Right ventricle myocardium superior (tissue), 1 donor: ENCODE data around the gene RNF44. TPM values are rescaled to one million over a fixed set of nuclear protein-coding genes. Genes with fewer than 3 reads are reported as not detected.

Source experiments
- ATAC-seq: fragments of 200-7000 bp; cut with Tn5 transposase; one replicate; pipeline ENCODE4 v1.9.1; 2020; ENCODE audit warnings: mild to moderate bottlenecking; ENCODE audit not compliant: poor library complexity
- DNase-seq: peaks from one replicate; pipeline ENCODE4 v3.0.0-alpha.2; 2020
- intact Hi-C: fragments of 100-400 bp; cut with DNase I; formaldehyde crosslinking; loops from one replicate; pipeline ENCODE4 v1.11.2; 2022
- total RNA-seq: library from RNA; stranded (reverse); fragmentation: NEBNext Ultra II Directional; extraction: Animal tissue kit (Norgen Biotek cat#: 25700); gene quantifications from one replicate; pipeline ENCODE4 v1.2.1, GENCODE V29; 2021
- donor health status: DM: no; HTN: yes; CAD: no; lungs with severe emphysema.

RNF44 gene
- total RNA-seq, 1 donor from 2014 or later: 27.8 TPM

DNA sequence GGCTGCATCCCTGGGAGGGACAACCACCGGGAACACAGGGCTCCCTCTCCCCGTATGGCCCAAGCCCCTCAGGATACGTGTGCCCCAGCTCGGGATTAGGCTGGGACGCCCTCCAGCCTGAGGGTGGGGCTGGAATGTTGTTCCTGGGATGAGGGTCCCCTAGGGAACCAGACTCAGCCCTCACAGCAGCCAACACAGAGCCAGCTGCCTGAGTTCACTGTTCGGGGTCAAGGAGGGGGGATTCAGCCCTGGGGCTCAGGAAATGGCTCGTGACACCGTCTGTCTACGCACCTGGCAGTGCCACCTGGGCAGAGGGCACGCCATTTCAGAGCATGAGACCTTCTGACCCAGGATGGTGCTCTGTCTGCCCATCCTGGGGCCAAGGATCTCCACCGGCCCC is 8.9 kb downstream of the RNF44 start:
- DNase-seq (peak; percentile 58), ATAC-seq (peak; percentile 34)

DNA sequence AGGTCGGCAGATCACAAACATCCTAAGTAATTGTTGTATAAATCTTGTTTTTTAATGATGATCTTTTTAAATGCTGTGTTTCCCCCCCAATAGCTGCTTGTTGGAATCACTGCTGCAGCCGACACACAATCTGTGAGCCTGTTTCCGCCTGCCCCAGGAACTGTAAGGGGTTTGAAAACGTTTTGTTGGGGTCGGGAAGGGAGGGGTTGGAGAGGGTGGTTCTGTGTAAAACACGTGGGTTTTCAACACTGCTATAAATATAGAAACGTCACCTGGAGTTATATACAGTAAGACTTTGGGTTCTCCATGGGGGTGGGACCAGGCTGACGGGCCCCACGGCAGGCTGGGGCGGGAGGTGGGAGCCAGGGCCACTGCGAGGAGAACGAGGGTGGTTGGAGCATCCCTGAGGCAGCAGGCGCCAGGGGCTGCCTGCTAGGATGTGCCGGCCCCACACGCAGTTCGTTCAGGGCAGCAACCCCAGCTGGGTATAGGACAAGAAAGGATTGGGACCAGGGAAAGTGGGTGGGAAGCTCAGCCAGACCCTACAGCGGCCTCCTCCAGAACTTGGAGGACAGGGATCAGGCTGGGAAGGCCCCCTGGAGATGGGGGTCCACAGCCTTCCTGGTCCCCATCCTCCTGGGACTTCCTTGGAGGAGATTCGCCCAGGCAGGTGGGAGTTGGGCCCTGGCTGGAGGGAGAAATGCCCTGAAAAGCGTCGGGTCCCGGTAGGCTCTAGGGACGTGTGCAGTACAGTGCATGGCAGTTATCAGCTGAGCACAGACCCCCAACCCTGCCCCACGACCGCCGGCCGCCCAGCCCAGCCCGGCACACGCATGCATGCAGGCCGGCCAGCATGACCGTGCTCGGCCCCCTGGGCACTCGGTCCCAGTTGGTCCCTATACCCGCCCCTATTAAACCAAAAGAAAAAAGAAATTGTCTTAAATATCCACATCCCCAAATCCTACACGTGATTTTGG is 9.7 kb downstream of the RNF44 start:
- intact Hi-C loops: no loop called here
- DNase-seq (no peak), ATAC-seq (no peak)

More for the DNA sequence above, 8.9 kb downstream of the RNF44 start:
- intact Hi-C loops: no loop called here

DNA sequence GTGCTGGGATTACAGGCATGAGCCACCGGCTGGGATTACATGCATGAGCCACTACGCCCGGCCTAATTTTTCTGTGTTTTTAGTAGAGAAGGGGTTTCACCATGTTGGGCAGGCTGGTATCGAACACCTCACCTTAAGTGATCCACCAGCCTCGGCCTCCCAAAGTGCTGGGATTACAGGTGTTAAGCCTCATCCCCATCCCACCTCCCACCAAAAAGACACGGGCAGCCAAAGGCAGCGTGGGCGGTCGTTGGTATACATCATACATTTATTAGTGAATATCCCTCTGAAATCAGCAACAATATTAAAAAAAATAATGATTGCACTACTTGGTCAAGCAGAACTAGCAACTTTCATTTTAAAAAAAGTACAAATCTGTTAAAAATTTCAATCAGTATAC is 10.7 kb downstream of the RNF44 start:
- intact Hi-C loops: no loop called here
- ATAC-seq (no peak), DNase-seq (no peak)

DNA sequence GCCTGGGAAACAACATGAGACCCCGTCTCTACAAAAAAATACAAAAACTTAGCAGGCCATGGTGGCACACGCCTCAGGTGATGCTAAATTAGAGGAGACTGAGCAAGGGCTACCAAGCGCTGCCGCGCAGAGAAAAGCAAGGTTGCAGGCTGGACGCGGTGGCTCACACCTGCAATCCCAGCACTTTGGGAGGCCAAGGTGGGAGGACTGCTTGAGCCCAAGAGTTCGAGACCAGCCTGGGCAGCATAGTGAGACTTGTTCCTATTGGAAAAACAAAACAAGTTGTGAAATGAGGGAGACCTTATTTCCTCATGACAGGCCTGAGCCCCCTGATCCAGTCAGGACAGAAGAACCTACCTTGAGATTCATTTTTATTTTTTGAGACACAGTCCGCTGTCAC is 11.5 kb downstream of the RNF44 start:
- ATAC-seq: no peak
- intact Hi-C loops: no loop called here
- DNase-seq: no peak

DNA sequence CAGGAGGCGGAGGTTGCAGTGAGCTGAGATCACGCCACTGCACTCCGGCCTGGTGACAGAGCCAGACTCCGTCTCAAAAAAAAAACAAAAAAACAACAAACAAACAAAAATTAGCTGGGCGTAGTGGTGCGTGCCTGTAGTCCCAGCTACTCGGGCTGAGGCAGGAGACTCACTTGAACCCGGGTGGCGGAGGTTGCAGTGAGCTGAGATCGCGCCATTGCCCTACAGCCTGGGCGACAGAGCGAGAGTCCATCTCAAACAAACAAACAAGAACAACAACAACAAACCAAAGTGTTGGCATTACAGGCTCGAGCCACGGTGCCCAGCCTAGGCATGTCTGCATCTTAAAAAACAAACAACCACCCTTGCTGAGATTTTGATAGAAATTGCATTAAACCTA is 12.2 kb downstream of the RNF44 start:
- intact Hi-C loops: no loop called here
- ATAC-seq: no peak
- no peak for DNase-seq

DNA sequence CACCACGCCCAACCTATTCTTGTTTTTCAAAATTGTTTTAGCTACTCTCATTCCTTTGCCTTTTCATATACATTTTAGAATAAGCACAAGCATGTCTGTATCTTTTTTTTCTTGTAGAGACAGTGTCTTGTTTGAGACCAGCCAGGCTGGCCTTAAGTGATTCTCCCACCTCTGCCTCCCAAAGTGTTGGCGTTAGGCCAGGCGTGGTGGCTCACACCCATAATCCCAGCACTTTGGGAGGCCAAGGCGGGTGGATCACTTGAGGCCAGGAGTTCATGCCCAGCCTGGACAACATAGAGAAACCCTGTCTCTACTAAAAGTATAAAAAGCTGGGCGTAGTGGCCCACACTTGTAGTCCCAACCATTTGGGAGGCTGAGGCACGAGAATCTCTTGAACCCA is 13.1 kb downstream of the RNF44 start:
- intact Hi-C loops: no loop called here
- no peak for ATAC-seq

DNA sequence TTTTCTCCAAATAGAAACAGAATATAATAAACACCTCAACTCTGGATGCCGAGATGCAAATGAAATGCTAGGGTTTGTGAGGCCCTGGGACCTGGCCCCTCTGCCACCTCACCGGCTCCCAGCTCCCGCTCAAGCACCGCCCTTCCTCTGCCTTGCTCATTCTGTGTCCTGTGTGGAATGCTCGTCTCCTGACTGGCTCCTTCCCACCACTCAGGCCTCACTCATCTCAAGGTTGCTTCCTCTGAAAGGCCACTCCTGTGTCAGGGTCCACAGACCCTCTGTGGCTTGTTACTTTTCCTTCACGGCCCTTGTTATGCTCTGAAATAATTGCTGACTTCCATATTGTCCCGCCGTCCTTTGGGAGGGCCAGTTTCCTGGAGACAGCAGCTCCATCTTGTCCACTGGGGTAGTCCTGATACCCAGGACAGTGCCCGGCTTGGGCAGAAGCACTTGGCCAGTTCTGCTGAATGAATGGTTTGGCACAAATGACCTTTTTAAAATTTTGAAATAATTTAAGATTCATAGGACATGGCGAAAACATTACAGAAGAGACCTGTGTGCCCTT is 15.4 kb downstream of the RNF44 start:
- ATAC-seq: no peak
- no peak for DNase-seq
- intact Hi-C loops: no loop called here

More for the DNA sequence above, 13.1 kb downstream of the RNF44 start:
- no peak for DNase-seq

DNA sequence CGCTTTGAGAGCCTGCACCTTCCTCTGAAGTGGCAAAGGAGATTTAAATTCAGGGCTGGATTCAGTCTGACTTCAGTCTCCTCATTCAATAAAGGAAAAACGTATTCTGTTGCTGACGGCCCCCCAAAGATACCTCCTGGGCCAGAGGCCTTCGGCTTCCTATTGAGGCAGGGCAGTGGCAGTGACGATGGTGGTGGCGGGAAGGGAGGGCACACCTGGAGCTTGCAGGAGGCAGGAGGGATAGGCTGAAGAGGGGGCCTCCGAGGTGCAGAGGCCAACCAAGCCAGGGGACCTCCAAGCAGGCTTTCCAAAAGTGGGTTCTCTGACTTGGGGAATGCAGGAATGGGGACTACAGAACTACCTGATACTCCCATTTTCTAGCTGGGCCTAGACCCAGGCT is 15.9 kb downstream of the RNF44 start:
- DNase-seq: no peak
- no peak for ATAC-seq
- intact Hi-C loops: no loop called here

DNA sequence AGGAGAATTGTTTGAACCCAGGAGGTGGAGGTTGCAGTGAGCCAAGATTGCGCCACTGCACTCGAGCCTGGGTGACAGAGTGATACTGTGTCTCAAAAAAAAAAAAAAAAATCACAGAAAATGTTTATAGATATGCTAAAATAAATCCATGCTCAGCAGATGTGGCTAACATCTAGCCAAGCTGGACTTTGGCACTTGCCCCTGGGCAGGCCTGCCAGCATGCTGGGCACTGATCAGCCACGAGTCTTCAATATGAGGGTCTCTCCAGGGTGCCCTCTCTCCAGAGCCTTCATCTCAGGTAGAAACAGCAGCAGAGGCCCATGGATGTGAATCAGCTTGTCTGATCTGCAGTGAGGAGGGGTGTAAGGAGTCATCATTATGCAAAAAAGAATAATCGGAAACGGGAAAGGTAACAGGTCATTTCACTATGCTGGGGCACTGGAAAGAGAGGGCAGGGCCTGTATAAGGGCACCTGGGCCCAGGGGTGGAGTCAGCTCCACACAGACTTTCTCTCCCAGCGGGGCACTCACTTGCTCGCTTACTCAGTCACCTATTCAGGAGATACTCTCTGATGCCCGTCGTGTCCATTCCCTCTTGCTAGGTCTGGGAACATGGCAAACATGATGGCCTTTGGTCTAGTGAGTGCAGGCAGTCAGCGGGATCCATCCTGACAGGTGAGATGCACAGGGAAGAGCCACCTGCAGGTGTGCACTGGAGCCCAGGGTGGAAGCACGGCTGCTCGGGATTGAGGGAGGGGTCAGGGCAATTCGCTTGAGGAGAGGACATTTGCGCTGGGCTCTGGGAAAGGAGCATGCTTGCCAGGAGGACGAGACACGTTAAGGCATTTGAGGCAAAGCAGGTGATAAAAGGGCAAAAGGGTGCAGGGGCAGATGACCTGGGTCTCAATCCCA is 17.1 kb downstream of the RNF44 start:
- intact Hi-C loops: no loop called here
- ATAC-seq (no peak), DNase-seq (no peak)

DNA sequence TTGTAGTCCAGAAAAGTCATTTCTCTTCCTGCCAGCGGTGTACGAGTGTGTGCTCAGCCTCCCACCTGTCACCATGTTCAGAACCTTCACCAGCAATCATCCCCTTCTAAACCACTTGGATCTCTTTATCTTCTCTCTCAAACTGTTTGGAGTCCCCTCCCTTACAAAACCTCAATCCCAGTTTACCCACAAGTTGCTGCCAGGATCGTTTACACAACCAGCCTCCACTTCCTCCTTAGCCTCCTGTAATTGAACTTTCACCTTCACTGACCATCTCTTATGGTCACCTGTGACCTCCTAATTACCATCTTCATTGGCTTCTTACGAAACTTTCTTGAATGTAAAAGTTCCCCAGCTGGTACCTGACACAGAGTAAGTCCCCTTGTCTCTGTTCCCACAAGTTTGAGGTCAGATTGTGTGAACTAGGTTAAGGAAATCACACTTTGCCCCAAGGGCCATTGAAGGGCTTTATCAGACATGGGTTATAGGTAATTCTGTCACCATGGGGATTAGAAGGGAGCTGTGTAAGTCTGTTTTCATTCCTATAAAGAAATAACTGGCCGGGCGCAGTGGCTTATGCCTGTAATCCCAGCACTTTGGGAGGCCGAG is 20.0 kb downstream of the RNF44 start:
- DNase-seq: no peak
- no peak for ATAC-seq
- intact Hi-C loops: no loop called here

DNA sequence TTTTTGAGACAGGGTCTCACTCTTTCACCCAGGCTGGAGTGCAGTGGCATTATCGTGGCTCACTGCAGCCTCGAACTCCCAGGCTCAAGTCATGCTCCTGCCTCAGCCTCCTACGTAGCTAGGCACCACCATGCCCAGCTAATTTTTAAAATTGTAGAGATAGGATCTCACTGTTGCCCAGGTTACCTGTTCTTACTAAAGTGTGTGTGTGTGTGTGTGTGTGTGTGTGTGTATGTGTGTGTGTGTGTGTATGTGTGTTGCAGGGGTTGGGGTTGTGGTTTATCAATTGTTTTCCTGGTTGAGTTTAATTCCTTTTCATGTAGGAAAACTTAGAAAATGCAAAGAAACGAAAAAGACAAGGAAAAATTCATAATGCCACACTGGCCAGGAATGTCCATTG is 21.8 kb downstream of the RNF44 start:
- DNase-seq (no peak), ATAC-seq (no peak)
- intact Hi-C loops: no loop called here

DNA sequence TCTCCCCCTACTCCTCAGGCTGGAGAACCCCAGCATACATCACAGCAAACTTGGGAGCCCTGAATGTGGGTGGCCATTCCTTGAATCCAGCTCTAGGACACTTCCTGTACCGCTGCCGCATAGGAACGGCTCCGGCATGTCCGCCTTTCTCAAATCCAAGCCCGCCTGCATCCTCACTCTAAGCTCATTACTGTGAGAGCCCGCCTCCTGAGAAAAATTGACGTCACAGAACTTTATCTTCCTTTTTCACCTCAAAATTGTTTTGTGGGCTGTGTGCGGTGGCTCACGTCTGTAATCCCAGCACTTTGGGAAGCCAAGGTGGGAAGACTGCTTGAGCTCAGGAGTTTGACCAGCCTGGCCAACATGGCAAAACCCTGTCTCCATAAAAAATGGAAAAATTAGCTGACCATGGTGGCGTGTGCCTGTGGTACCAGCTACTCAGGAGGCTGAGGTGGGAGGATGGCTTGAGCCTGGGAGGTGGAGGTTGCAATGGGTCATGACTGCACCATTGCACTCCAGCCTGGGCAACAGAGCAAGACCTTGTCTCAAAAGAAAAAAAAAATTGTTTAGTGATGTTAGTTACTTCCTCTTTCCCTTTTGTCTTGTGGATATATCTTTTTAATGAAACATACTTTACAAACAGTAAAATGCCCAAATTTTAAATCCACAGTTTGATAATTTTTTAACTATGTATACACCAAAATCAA is 22.8 kb downstream of the RNF44 start:
- DNase-seq (no peak), ATAC-seq (no peak)
- intact Hi-C loops: no loop called here

DNA sequence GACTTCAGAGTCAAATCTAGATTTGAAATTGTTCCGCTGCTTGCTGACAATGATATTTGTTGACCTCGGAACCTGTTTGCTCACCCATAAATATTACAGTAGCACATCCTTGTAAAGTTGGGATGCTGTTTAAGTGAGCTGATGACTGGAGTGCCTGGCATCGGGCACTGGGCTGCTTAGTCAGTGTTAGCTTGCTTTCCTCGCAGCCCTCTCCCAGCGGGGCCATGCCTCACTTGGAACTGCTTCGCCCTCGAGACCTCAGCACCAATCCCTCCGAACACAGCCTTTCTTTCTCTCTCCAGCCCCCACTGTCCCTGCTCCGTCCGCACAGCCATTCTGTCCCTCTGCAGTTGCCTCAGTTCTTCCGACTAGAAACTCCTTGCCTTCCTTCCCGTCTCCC is 23.4 kb downstream of the RNF44 start:
- ATAC-seq: no peak
- DNase-seq: no peak
- intact Hi-C loops: no loop called here

DNA sequence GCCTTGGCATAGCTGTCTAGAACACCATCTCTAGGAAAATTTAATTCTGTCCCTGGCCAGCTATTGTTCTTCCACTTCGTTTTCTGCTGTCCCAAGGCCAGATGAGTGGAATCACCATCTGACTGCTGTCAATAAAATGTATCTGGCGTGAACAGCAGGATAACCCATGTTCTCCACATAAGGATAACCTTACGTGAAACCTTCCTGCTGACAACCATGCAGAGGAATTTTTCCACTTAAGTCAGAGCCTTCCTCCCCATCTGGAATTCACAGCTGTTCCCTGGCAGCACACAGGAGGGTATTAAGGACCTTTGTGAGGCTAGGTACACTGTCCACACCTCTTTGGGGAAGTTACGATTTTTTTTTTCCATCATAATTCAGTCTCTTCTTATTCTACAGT is 28.6 kb downstream of the RNF44 start:
- ATAC-seq (no peak), DNase-seq (no peak)
- intact Hi-C loops: no loop called here

DNA sequence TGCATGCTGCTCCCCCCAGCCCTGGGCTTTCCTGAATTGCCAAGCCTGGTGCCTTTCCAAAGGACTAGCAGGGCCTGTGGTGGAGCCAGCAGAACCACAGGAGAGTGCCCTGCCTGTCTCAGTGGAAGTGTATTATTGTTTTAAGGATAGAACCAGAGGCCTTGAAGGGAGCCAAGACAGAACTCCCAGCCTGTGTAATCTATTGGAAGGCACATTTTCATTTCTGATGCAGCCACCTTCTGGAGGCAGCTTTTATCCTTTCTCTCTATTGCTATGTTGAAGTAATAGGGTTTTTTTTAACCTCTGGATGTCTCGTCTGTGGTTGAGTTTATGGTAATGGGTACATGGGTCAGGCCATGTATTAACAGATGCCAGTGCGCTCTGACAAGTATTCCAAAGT is 29.3 kb downstream of the RNF44 start:
- no peak for DNase-seq
- intact Hi-C loops: no loop called here
- ATAC-seq: no peak

DNA sequence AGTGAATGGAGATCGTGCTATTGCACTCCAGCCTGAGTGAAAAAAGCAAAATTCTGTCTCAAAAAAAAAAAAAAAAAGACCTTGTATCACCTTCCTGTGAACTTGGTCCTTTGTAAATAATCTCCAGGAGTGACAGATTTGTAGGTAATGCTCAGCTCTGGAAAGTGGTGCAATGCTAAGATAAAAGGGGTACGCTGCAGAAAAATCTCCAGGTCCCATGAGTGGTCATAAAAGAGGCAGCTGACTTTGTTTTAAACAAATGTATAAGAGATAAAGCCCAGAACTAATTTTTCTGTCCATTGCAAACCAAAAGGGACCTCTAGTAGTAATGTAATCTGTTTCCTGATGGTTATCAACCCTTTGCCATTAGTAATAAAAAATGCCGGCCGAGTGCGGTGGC is 33.7 kb downstream of the RNF44 start:
- DNase-seq (no peak), ATAC-seq (no peak)
- intact Hi-C loops: no loop called here

DNA sequence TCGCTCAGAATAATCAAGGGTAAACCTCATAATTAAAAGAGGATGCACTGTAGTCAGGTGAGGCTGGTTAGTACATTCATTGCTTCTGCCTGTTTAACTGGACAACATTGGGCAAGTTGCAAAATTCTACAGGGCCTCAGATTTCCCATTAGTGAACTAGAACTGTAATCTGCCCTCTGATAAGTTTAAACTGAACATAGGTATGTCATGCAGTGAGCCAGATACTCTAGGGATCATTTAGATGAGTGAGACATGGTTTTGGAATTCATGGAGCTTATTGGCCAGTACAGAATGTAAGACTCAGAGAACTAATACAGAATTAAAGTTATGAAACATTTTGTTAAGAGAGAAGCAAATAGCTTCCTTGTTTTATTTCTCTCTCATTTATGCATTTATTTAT is 35.9 kb downstream of the RNF44 start:
- DNase-seq: no peak
- ATAC-seq: no peak
- intact Hi-C loops: no loop called here

DNA sequence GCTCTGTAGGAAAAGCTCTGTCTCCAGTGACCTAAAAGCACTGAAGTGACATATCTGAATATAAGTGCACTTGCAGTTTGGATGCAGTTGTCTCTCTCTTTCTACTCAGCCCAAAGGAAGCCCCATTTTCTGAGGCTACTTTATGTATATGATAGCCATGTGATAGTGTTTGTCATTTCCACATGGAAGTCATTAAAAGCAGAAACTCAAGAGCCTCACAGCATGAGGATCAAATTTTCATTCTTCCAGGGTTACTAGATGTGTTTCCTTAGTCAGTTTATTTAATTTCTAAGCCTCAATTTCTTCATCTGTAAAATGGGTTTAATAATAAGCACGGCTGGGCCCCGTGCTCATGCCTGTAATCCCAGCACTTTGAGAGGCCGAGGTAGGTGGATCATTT is 36.7 kb downstream of the RNF44 start:
- intact Hi-C loops: no loop called here
- ATAC-seq: no peak
- DNase-seq: no peak
